Activated CD4-positive, alpha-beta memory T cell treated with anti-CD3 and anti-CD28 coated beads, Interleukin-2, amount 10 ng/mL, durations not matched to agents 7 days and 5 days (primary cell): ENCODE results near the gene PRKCI. TPM values are rescaled to one million over a fixed set of nuclear protein-coding genes. Genes with fewer than 3 reads are reported as not detected.
"Not testable (repeated sequence)": the region's sequence is repeated elsewhere in the genome, so short reads cannot be mapped to it uniquely, and the experiment has no call there.

Experiments used
- CTCF ChIA-PET: fragments of 350-600 bp; sonication (Branson Sonifier 250); formaldehyde crosslinking; loops from one replicate; lab custom pipeline; 2021; ENCODE audit warnings: antibody characterized with exemption, inconsistent platforms; lab: Charles Lee
- POLR2A ChIA-PET: fragments of 350-600 bp; sonication (Branson Sonifier 250); formaldehyde crosslinking; loops from one replicate; lab custom pipeline; 2021; ENCODE audit warnings: antibody characterized with exemption; lab: Charles Lee
- DNase-seq: peaks from one replicate; pipeline ENCODE4 v3.0.0-alpha.2; 2020
- H3K27ac Mint-ChIP-seq: one replicate; pipeline ENCODE4 v1.8.0; 2021; ENCODE audit warnings: mild to moderate bottlenecking, mixed read lengths
- H3K27me3 Mint-ChIP-seq: one replicate; pipeline ENCODE4 v1.8.0; 2021; ENCODE audit warnings: mixed read lengths
- H3K36me3 Mint-ChIP-seq: one replicate; pipeline ENCODE4 v1.8.0; 2021; ENCODE audit warnings: low read depth, mixed read lengths
- H3K4me1 Mint-ChIP-seq: one replicate; pipeline ENCODE4 v1.8.0; 2021; ENCODE audit warnings: mixed read lengths
- H3K4me3 Mint-ChIP-seq: one replicate; pipeline ENCODE4 v1.8.0; 2021; ENCODE audit warnings: mild to moderate bottlenecking, mixed read lengths
- H3K9me3 Mint-ChIP-seq: one replicate; pipeline ENCODE4 v1.8.0; 2021; ENCODE audit warnings: mixed read lengths
- total RNA-seq, 2 experiments: library from RNA; stranded (reverse); gene quantifications; one replicate each; pipeline ENCODE4 v1.2.3, GENCODE V29; 2021

Gene PRKCI
- total RNA-seq, 2 experiments from 2014 or later = 18.6 to 25.7 TPM

GRCh38 chr3:170228093-170228766 lies 6.0 kb downstream of the PRKCI start:
- ChIA-PET POLR2A (no interaction called here), CTCF (no interaction called here)
- no peaks in the 10 kb centered on the region for H3K27me3 Mint-ChIP-seq
- no peak overlapping the region for H3K4me3 Mint-ChIP-seq
- no peaks in the 10 kb centered on the region for H3K36me3 Mint-ChIP-seq
- no peak overlapping the region for H3K27ac Mint-ChIP-seq
- no peak for DNase-seq
- H3K4me1 Mint-ChIP-seq = peaks cover 15% of the 10 kb centered on the region
- no peaks in the 10 kb centered on the region for H3K9me3 Mint-ChIP-seq

GRCh38 chr3:170232266-170232665 lies 10.0 kb downstream of the PRKCI start:
- DNase-seq = no peak
- CTCF ChIA-PET = no interaction called here
- H3K4me1 Mint-ChIP-seq = no peaks in the 10 kb centered on the region
- H3K9me3 Mint-ChIP-seq = no peaks in the 10 kb centered on the region
- no peak overlapping the region for H3K4me3 Mint-ChIP-seq
- POLR2A ChIA-PET = interaction anchor here (1.1 kb wide), 1 partner anchor 11 kb away, joined by 3 read pairs; no protein-coding TSS in a partner anchor
- H3K36me3 Mint-ChIP-seq = peaks cover 6% of the 10 kb centered on the region
- no peaks in the 10 kb centered on the region for H3K27me3 Mint-ChIP-seq
- no peak overlapping the region for H3K27ac Mint-ChIP-seq

GRCh38 chr3:170233530-170233929 lies 11.3 kb downstream of the PRKCI start:
- Mint-ChIP-seq H3K27ac (no peak overlapping the region), H3K4me1 (no peaks in the 10 kb centered on the region), H3K4me3 (no peak overlapping the region), H3K36me3 (peaks cover 6% of the 10 kb centered on the region), H3K9me3 (no peaks in the 10 kb centered on the region), H3K27me3 (no peaks in the 10 kb centered on the region)
- DNase-seq = no peak
- ChIA-PET CTCF (interaction anchor here (0.7 kb wide), 1 partner anchor 10 kb away, joined by 3 read pairs; no protein-coding TSS in a partner anchor), POLR2A (interaction anchor here (0.6 to 1.1 kb wide), 2 partner anchors 12 to 460 kb away, joined by 3 read pairs; no protein-coding TSS in a partner anchor)

- ChIA-PET CTCF (interaction anchor here (1.0 kb wide), 1 partner anchor 16 kb away, joined by 3 read pairs; no protein-coding TSS in a partner anchor), POLR2A (no interaction called here)
- Mint-ChIP-seq H3K27me3 (no peaks in the 10 kb centered on the region), H3K9me3 (no peaks in the 10 kb centered on the region), H3K36me3 (peaks cover 6% of the 10 kb centered on the region), H3K4me3 (no peak overlapping the region), H3K4me1 (no peaks in the 10 kb centered on the region), H3K27ac (no peak overlapping the region)
- no peak for DNase-seq
Measured at GRCh38 chr3:170240142-170240541, 17.9 kb downstream of the PRKCI start.

GRCh38 chr3:170240671-170241070 lies 18.4 kb downstream of the PRKCI start:
- POLR2A ChIA-PET = no interaction called here
- Mint-ChIP-seq H3K4me3 (no peak overlapping the region), H3K4me1 (no peaks in the 10 kb centered on the region), H3K9me3 (no peaks in the 10 kb centered on the region), H3K27ac (no peak overlapping the region), H3K27me3 (no peaks in the 10 kb centered on the region), H3K36me3 (peaks cover 6% of the 10 kb centered on the region)
- no peak for DNase-seq
- CTCF ChIA-PET = no interaction called here

GRCh38 chr3:170244576-170244975 lies 22.4 kb downstream of the PRKCI start:
- no peaks in the 10 kb centered on the region for H3K4me1 Mint-ChIP-seq
- ChIA-PET CTCF (interaction anchor here (1.3 kb wide), 1 partner anchor 19 kb away, joined by 3 read pairs; no protein-coding TSS in a partner anchor), POLR2A (no interaction called here)
- H3K4me3 Mint-ChIP-seq = no peak overlapping the region
- no peaks in the 10 kb centered on the region for H3K9me3 Mint-ChIP-seq
- DNase-seq = no peak
- H3K27ac Mint-ChIP-seq = no peak overlapping the region
- H3K27me3 Mint-ChIP-seq = no peaks in the 10 kb centered on the region
- peaks cover 4% of the 10 kb centered on the region for H3K36me3 Mint-ChIP-seq

- peaks cover 6% of the 10 kb centered on the region for H3K36me3 Mint-ChIP-seq
- no peak overlapping the region for H3K4me3 Mint-ChIP-seq
- H3K4me1 Mint-ChIP-seq = no peaks in the 10 kb centered on the region
- ChIA-PET CTCF (no interaction called here), POLR2A (no interaction called here)
- H3K27ac Mint-ChIP-seq = no peak overlapping the region
- DNase-seq = no peak
- no peaks in the 10 kb centered on the region for H3K9me3 Mint-ChIP-seq
- H3K27me3 Mint-ChIP-seq = no peaks in the 10 kb centered on the region
Measured at GRCh38 chr3:170247875-170248274, 25.7 kb downstream of the PRKCI start.

GRCh38 chr3:170256597-170256996 lies 34.4 kb downstream of the PRKCI start:
- Mint-ChIP-seq H3K9me3 (peaks cover 7% of the 10 kb centered on the region), H3K36me3 (peaks cover 50% of the 10 kb centered on the region), H3K4me1 (peaks cover 31% of the 10 kb centered on the region), H3K4me3 (no peak overlapping the region), H3K27ac (no peak overlapping the region), H3K27me3 (no peaks in the 10 kb centered on the region)
- DNase-seq = no peak
- CTCF ChIA-PET = no interaction called here
- POLR2A ChIA-PET = no interaction called here

GRCh38 chr3:170257145-170257544 lies 34.9 kb downstream of the PRKCI start:
- no peaks in the 10 kb centered on the region for H3K27me3 Mint-ChIP-seq
- ChIA-PET POLR2A (no interaction called here), CTCF (no interaction called here)
- DNase-seq = no peak
- H3K4me3 Mint-ChIP-seq = no peak overlapping the region
- peaks cover 50% of the 10 kb centered on the region for H3K36me3 Mint-ChIP-seq
- H3K4me1 Mint-ChIP-seq = peaks cover 31% of the 10 kb centered on the region
- no peak overlapping the region for H3K27ac Mint-ChIP-seq
- H3K9me3 Mint-ChIP-seq = peaks cover 7% of the 10 kb centered on the region

GRCh38 chr3:170258105-170258487 lies 35.9 kb downstream of the PRKCI start:
- no peaks in the 10 kb centered on the region for H3K27me3 Mint-ChIP-seq

GRCh38 chr3:170259907-170260306 lies 37.7 kb downstream of the PRKCI start:
- CTCF ChIA-PET = no interaction called here
- POLR2A ChIA-PET = no interaction called here
- H3K36me3 Mint-ChIP-seq = peaks cover 45% of the 10 kb centered on the region
- no peak for DNase-seq
- peaks cover 31% of the 10 kb centered on the region for H3K4me1 Mint-ChIP-seq
- H3K27me3 Mint-ChIP-seq = no peaks in the 10 kb centered on the region
- no peak overlapping the region for H3K4me3 Mint-ChIP-seq
- peaks cover 7% of the 10 kb centered on the region for H3K9me3 Mint-ChIP-seq
- H3K27ac Mint-ChIP-seq = no peak overlapping the region

More at GRCh38 chr3:170258105-170258487, 35.9 kb downstream of the PRKCI start:
- peaks cover 7% of the 10 kb centered on the region for H3K9me3 Mint-ChIP-seq
- peaks cover 31% of the 10 kb centered on the region for H3K4me1 Mint-ChIP-seq
- no peak for DNase-seq
- peak overlapping the region; percentile 65 for H3K27ac Mint-ChIP-seq
- CTCF ChIA-PET = no interaction called here
- POLR2A ChIA-PET = no interaction called here
- peak overlapping the region; percentile 53 for H3K4me3 Mint-ChIP-seq
- H3K36me3 Mint-ChIP-seq = peaks cover 46% of the 10 kb centered on the region

GRCh38 chr3:170267793-170268192 lies 45.6 kb downstream of the PRKCI start:
- Mint-ChIP-seq H3K27ac (no peak overlapping the region), H3K4me1 (no peaks in the 10 kb centered on the region), H3K36me3 (peaks cover 20% of the 10 kb centered on the region), H3K27me3 (no peaks in the 10 kb centered on the region), H3K9me3 (no peaks in the 10 kb centered on the region), H3K4me3 (no peak overlapping the region)
- DNase-seq = no peak
- ChIA-PET CTCF (interaction anchor here (0.7 kb wide), 1 partner anchor 488 kb away, joined by 4 read pairs; no protein-coding TSS in a partner anchor), POLR2A (no interaction called here)

- CTCF ChIA-PET, H3K27ac Mint-ChIP-seq, POLR2A ChIA-PET, H3K9me3 Mint-ChIP-seq, H3K4me1 Mint-ChIP-seq, H3K4me3 Mint-ChIP-seq, DNase-seq, H3K27me3 Mint-ChIP-seq: not testable (repeated sequence)
- peaks cover 23% of the 10 kb centered on the region for H3K36me3 Mint-ChIP-seq
Measured at GRCh38 chr3:170269673-170270254, 47.5 kb downstream of the PRKCI start.
